ENCODE data around the gene RINL.

DNA sequence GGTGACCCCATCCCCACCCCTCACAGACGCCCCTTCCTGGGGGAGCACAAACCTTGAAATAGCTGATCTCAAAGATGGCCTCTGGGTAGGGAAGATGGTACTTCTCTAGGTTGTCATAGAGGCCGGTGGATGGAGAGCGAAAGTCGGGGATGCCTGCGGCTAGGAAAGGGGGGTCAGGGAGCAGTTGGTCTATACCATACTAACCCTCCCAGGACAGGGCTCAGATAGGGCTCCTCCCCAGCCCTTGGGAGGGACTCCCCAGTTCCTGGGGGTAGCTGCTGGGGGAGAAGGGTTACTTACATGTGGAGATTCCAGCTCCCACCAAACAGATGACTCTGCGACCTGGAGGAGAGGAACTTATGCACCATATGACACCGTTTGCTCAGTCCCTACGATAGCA is 11.7 kb upstream of the RINL start:
- TF ChIP-seq EP300 (IDR thresholded peaks at IDR 0.05; ENCODE audit: borderline replicate concordance): no peak
- TF ChIP-seq YY1 (IDR thresholded peaks at IDR 0.05; ENCODE audit: low read depth): no peak

Data from Ishikawa (cell line).